ENCODE measurements around the gene NUDT8. TPM values are rescaled to one million over a fixed set of nuclear protein-coding genes. Genes with fewer than 3 reads are reported as not detected.
"Not testable (repeated sequence)": the region's sequence is repeated elsewhere in the genome, so short reads cannot be mapped to it uniquely, and the experiment has no call there.

Gene NUDT8
- total RNA-seq, 6 experiments from 2014 or later: 2.0 to 3.0 (median 2.6) TPM

DNA sequence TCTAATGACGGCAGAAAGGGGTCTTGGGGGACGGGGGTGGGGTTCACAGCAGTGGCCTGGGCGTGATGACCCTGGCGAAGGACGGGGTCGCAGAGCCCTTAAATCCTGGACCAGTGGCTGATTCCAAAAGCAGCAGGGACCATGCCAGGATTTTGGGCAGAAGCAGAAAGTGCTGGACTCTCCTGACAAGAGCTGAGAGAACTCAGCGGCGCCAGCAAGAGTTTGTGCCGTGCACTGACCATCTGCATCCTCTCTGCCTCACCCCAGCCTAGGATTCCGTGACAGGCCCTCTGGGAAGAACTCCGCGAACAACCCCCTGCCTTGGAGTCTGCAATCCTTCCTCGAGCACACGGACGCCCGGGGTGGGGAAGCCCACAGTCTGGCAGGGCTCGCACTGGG, 23.6 kb downstream of the NUDT8 start:
- no peak for DNase-seq
- Mint-ChIP-seq H3K4me1 (ENCODE audit: low read depth) (peaks cover 12% of the 10 kb centered on the region), H3K9me3 (peaks cover 4% of the 10 kb centered on the region; the same call in 1 of the 2 replicates), H3K36me3 (ENCODE audit: low read depth) (no peaks in the 10 kb centered on the region), H3K27ac (peak overlapping the region; percentile 60; the same call in 1 of the 2 replicates), H3K27me3 (ENCODE audit: insufficient read depth) (peaks cover 15% of the 10 kb centered on the region), H3K4me3 (peak overlapping the region; percentile 91)
- TF ChIP-seq, protein P1, sequence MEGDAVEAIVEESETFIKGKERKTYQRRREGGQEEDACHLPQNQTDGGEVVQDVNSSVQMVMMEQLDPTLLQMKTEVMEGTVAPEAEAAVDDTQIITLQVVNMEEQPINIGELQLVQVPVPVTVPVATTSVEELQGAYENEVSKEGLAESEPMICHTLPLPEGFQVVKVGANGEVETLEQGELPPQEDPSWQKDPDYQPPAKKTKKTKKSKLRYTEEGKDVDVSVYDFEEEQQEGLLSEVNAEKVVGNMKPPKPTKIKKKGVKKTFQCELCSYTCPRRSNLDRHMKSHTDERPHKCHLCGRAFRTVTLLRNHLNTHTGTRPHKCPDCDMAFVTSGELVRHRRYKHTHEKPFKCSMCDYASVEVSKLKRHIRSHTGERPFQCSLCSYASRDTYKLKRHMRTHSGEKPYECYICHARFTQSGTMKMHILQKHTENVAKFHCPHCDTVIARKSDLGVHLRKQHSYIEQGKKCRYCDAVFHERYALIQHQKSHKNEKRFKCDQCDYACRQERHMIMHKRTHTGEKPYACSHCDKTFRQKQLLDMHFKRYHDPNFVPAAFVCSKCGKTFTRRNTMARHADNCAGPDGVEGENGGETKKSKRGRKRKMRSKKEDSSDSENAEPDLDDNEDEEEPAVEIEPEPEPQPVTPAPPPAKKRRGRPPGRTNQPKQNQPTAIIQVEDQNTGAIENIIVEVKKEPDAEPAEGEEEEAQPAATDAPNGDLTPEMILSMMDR (IDR thresholded peaks at IDR 0.05): no peak

GRCh38 chr11:67605231-67606011, 24.3 kb downstream of the NUDT8 start:
- Mint-ChIP-seq H3K27ac (no peak overlapping the region), H3K4me3 (peak overlapping the region; percentile 45; the same call in 1 of the 2 replicates), H3K4me1 (ENCODE audit: low read depth) (peaks cover 12% of the 10 kb centered on the region), H3K27me3 (ENCODE audit: insufficient read depth) (peaks cover 21% of the 10 kb centered on the region), H3K36me3 (ENCODE audit: low read depth) (no peaks in the 10 kb centered on the region), H3K9me3 (peaks cover 4% of the 10 kb centered on the region; the same call in 1 of the 2 replicates)
- DNase-seq: no peak
- TF ChIP-seq, protein P1 (IDR thresholded peaks at IDR 0.05): no peak

GRCh38 chr11:67604815-67605214, 24.9 kb downstream of the NUDT8 start:
- Mint-ChIP-seq H3K27ac (no peak overlapping the region), H3K9me3 (peaks cover 4% of the 10 kb centered on the region; the same call in 1 of the 2 replicates), H3K27me3 (ENCODE audit: insufficient read depth) (peaks cover 24% of the 10 kb centered on the region), H3K36me3 (ENCODE audit: low read depth) (no peaks in the 10 kb centered on the region), H3K4me1 (ENCODE audit: low read depth) (peaks cover 12% of the 10 kb centered on the region), H3K4me3 (no peak overlapping the region)
- TF ChIP-seq, protein P1 (IDR thresholded peaks at IDR 0.05): no peak
- no peak for DNase-seq

GRCh38 chr11:67604119-67604518, 25.6 kb downstream of the NUDT8 start:
- not testable (repeated sequence) for H3K27ac Mint-ChIP-seq; H3K36me3 Mint-ChIP-seq (ENCODE audit: low read depth); H3K4me3 Mint-ChIP-seq; H3K9me3 Mint-ChIP-seq; DNase-seq
- H3K27me3 Mint-ChIP-seq (ENCODE audit: insufficient read depth): peaks cover 31% of the 10 kb centered on the region
- H3K4me1 Mint-ChIP-seq (ENCODE audit: low read depth): peaks cover 12% of the 10 kb centered on the region

DNA sequence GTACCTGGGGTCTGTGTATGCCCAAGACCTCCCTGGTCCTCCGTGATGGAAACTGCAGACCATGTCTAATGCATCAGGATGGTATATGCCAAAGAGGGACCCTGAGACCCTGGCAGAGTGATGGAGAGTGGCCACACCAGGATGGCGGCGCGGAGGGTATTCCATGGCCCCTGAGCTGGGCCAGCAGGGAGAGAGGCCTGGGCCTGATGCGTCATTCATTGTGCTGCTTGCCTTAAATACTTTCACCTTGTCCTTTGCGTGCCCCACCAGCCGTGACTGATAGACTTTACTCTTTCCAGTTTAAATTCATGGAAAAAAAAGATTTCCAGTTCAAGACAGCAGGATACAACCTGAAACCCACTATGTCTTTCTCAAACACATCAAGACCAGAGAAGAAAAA, 28.6 kb downstream of the NUDT8 start:
- peaks cover 48% of the 10 kb centered on the region for H3K27me3 Mint-ChIP-seq (ENCODE audit: insufficient read depth)
- no peaks in the 10 kb centered on the region for H3K36me3 Mint-ChIP-seq (ENCODE audit: low read depth)
- H3K9me3 Mint-ChIP-seq: peaks cover 4% of the 10 kb centered on the region; the same call in 1 of the 2 replicates
- TF ChIP-seq, protein P1 (IDR thresholded peaks at IDR 0.05): no peak
- no peak overlapping the region for H3K4me3 Mint-ChIP-seq
- H3K27ac Mint-ChIP-seq: no peak overlapping the region
- DNase-seq: no peak
- H3K4me1 Mint-ChIP-seq (ENCODE audit: low read depth): peaks cover 7% of the 10 kb centered on the region

GRCh38 chr11:67600324-67601029, 29.3 kb downstream of the NUDT8 start:
- TF ChIP-seq, protein P1 (IDR thresholded peaks at IDR 0.05): no peak
- Mint-ChIP-seq H3K9me3 (peaks cover 4% of the 10 kb centered on the region; the same call in 1 of the 2 replicates), H3K4me3 (no peak overlapping the region), H3K27me3 (ENCODE audit: insufficient read depth) (peaks cover 48% of the 10 kb centered on the region), H3K4me1 (ENCODE audit: low read depth) (peaks cover 1% of the 10 kb centered on the region), H3K36me3 (ENCODE audit: low read depth) (no peaks in the 10 kb centered on the region), H3K27ac (no peak overlapping the region)
- DNase-seq: no peak

All from HFFc6 (cell line).